GM21526 (cell line): ENCODE results near the gene STK32B.

Experiments used
- ATAC-seq: cut with Tn5 transposase; IDR thresholded peaks from one replicate; pipeline ENCODE4 v1.9.1; 2021; ENCODE audit warnings: moderate library complexity; ENCODE audit not compliant: unreplicated experiment, low FRiP score

The STK32B gene

DNA sequence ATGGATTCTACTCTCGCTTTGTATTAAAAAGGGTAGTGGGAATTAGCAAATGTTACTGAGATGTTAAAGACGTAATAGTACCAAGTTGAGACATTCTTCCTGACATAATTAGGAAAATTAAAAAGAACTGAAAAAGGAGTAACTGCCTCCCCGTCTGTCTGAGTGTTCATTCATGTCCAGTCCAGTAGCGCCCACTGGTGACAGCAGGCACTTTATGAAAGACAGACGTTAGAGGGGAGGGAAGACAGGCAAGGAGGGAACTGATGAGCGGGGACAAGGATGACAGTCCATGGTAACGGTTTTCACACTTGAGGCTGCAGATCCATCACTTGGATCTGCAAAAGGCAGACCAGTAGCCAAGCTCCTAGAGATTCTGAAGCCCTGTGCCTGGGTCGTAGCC, 326.7 kb downstream of the STK32B start:
- no peak for ATAC-seq

DNA sequence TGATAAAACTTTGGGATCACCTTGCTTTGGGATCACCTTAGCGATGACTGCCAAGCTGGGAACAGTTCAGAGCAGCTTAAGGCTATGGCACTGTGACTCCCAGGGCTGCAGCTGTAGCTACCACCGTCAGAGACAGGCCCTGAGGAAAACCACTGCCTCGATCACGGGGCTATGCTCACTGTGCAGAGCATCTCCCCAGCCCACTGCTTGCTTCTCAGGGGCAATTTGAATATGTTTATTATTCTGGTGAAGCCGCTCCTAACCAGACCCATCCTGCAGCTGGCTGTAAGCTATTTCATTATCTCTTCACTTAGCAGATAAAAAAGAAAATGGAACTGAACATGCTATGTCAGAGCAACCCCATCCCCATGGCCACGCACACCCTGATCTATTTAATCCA, 328.6 kb downstream of the STK32B start:
- ATAC-seq, result no peak

DNA sequence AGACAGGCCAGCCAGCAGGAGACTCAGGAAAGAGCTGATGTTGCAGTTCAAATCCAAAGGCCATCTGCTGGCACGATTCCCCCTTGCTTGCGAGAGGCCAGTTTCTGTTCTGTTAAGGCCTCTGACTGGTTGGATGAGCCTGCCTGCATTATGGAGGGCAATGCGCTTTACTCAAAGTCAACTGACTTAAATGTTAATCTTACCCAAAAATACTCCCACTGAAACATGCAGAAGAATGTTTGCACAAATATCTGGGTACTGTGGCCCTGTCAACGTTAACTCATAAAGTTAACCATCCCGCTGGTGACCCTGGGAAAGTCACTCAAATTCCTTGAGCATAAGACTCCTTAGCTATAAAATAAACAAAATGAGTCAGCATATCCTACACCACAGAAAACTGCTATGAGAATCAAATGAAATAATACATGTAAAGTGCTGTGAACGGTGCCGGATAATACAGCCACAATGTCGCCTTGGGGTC, 330.7 kb downstream of the STK32B start:
- ATAC-seq, result no peak

DNA sequence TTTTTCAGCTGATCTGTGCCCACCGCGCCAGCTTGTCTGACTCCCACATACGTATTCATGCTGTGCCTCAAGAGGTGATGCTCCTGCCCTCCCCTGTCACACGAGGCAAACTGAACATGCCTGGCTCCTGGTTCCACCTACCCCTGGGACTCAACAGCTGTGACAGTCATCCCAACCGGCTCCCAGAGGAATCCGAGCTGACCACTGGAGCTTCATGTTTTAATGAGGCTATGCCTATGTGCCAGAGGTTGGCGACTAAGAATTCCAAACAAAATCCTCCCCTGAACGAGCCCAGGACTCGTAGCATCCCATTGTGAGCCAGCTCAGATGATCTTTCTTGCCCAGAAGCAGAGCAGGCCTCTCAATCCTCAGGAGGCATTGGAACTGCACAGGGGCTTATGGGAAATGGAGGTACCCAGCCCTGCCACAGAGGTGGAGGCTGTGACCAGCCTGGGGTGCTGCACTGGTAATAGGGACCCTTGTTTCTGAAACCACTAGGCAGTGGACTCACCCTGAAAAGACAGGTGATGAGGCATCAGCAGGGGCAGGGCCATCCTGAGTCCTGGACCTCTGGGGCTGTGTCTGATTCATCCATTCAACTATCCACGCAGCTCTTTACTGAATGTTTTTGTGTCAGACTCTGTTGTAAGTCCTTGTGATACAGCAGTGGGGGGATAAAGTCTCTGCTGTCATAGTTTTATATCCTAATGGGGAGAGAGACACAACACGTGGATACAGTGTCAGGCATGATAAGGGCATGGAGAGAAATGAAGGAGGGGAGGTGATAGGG, 332.1 kb downstream of the STK32B start:
- no peak for ATAC-seq

DNA sequence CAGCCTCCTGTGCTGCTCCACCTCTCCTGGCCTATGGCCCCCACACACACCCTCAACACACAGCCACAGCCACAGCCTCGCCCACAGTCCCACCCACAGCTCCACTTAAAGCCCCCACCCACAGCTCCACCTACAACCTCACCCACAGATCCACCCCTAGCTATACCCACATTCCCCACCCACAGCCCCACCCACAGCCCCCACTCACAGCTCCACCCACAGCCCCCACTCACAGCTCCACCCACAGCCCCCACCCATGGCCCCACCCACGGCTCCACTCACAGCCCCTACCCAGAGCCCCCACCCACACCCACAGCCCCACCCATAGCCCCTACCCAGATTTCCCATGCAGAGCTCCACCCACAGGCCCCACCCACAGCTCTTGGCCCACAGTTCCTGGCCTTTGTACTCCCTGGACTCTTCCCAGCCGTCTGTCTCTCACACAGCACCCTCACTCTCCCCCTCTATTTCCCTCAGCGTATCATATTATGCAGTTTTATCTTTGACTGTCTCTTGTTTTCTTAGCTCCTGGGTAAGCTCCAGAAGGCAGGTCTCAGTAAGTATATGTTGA, 334.5 kb downstream of the STK32B start:
- ATAC-seq, result no peak

DNA sequence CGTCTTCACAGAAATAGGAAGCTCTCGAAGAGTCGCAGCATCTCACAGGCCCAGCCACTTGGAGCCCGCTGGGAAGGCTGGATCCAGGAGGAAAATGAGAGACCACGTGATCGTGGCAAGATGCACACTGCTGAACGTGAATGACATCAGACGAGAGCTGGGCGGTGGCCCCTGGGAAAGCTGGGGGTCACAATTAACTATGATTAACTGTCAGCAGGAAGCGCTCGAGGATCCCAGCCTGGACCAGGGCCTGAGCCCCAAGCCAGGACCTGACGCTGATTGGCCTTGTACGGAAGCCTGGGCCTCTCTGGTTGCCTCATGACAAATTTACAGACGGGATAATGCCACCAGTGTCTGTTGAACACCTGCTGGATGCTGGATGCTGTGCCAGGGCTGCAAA, 335.6 kb downstream of the STK32B start:
- ATAC-seq, result no peak

DNA sequence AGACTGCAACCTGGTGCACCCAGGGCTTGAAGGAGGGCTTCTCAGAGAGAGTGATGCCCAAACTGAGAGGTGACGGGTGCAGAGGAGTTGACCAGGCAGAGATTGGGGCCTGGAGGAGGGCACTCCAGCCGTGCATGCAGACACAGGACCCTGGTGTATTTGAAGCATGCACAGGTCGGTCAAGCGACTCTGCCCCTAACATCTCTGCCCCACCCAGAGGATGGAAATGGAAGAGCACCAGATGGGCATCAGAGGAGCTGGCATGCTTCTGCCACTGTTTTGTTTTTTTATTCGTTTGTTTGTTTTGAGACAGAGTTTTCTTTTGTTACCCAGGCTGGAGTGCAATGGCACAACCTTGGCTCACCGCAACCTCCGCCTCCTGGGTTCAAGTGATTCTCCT, 336.2 kb downstream of the STK32B start:
- no peak for ATAC-seq

DNA sequence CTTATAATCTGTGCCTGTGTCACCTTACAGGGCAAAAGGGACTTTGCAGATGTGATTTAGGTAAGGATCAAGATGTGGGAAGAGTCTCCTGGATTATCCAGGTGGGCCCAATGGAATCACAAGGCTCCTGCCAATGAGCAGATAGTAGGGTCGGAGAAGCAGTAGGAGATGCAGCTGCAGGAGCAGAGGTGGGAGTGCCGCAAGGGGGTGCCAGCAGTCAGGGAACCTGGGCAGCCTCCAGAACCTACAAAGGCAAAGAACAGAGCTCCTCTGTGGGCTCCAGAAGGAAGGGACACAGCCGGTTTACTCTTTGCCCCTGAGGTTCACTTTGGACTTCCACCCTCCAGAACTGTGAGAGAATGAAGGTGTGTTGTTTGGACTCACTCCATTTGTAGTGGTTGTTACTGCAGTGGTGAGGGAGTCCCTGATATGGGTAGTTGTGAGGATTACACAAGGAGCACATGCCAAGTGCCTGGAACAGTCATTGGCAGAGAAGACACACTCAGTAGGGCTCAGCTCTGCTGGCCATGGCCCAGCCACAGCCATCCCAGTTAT, 338.6 kb downstream of the STK32B start:
- ATAC-seq, result no peak

DNA sequence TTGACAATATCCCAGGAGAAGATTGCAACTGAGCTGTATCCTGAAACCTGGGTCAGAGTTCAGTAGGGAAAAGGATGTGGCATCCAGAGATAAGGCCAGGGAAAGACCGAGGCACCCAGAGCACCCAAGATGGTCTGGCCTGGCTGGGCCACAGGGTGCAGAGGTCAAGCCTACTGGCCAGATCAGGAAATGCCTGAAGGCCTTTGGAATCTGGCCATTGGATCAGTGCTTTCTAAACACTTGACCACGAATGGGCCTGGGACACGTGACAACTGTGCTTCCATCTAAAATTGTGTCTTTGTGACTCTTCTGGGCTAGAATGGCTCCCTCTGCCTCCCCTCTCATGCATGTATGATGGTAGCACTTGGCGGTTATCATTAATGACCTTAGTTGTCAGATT, 340.2 kb downstream of the STK32B start:
- ATAC-seq, result no peak

DNA sequence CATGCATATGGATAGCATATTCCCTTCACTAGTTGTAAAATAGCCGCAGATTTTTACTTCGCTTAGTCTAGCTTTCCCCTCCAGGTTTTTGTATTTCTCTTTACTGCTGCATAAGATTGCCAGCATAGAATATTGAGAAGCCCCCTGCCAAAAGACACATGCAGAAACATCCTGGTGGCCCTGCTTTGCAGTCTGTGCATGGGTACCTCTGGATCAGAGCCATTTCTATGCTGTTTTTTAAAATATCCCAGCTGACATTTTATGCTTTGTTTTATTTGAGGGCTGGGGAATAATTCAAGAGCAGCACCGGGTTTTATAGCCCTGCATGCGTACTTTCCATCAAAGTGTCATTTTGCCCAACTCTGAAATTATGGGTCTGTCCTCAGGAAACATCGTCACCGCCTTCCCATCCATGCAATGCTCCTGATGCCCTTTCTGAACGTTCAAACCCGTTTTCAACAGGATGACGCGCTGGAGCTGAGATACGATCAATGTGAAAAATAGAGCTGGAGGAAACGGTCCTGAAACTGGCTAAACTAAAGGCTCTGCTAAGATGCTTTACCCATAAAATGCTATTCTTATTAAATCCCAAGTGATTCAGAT, 342.7 kb downstream of the STK32B start:
- no peak for ATAC-seq

DNA sequence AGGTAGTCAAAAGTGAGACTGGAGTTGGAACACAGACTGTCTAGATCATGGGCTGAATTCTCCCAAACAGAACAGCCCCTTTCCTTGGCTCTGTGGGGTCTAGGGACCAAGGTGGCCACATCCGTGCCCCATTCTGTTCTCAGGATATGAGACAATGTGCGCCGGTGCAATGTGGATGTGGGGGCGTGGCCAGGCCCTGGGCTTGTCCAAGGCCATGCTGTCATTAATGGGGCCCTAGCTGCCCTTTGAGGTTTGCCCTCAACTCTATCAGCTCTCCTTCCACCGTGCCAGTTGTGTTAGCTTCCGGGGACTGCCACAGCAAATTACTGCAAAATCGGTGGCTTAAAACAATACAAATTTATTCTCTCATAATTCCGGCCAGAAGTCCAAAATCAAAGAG, 344.5 kb downstream of the STK32B start:
- ATAC-seq, result no peak

DNA sequence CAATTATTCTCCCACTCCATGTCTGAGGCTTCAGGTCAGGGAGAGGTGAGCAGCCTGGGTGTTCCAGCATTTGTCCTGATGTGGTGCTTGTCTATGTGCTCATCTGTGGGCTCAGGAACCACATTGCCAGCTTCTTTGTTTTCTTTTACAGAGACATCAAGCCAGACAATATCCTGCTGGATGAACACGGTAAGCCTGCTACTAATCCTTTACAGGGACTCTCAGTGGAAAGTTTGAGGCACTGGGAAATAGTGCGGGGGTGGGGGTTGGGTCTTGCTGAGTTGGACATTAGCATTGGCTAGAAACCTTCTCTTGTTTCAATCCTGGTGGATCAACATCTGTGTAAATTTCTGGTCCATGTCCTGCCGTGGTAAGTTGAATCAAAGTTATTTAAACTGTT, 346.8 kb downstream of the STK32B start:
- no peak for ATAC-seq

DNA sequence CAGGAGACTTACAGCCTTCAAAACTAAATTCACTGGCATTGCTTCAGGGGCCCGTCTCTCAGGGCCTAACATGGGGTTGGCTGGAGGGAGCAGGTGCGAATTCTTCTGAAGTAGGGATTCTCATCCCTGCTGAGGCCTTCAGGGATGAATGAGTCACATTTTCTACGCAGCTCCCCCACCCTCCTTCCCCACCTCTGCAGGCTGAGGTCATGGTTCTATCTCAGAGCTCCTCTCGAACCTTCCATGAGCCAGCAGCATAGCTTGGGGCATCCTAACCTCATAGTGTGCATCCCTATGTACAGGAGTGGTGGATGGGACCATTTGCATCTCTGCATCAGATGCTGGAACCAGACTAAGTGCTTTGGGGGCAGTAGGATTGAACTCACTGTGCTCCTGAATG, 347.8 kb downstream of the STK32B start:
- no peak for ATAC-seq

DNA sequence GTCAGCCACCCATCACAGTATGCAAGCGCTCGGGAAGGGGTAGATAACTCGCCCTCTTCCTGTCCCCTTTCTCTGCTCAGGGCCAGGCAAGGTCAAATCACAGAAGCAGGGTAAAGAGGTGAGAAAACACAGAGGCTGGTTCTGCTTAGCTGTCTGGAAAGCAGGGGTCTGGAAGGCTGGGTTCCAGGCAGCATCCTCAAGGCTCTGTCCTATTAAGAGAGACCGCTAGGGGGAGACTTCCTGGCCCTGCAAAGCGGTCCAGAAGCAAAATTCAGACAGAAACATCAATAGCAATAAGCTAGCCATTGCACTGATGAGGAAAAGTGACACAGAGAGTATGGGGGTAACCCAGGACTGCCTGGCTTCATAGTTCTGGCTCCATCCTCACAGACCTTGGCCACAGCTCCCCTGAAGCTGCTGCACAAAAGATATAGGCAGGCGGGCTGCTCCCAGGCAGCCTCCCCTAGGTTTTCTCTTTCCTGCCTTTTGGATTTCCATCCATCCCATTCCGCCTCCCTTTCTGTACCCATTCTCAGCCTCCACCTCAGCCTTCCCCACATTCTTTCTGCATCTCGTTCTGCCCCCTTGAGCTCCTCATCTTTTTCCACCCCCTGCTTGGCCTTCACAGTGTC, 348.6 kb downstream of the STK32B start:
- ATAC-seq, result no peak

DNA sequence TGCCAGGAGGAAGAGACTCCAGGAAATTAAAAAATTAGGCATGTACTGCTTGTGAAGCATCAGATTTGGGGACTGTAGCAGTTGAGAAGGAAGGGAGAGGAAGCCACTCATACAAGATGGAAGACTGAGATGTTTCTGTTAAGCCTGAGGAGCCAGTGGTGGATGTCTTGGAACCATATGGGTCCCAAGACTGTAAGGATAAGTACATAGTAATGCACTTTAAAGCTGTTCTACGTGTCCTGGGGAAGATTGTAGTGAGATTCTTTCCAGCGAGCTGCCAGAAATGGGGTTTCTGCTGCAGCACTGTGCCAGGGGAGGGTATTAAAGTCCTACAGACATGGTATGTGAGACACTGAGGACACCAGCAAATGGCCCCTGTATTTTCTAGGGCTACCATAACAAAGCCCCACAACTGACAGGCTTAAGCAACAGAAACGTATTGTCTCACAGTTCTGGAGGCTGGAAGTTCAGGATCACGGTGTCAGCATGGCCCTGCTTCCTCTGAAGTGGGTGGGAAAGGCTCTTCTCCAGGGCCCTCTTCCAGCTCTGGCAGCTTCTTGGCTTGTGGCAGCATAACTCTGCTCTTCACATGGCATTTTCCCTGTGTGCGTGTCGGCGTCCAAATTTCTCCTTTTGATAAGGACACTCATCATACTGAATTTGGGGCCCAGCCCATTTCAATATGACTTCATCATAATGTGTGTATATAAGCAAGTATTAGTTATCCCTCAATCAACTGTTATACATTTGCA, 352.6 kb downstream of the STK32B start:
- no peak for ATAC-seq

DNA sequence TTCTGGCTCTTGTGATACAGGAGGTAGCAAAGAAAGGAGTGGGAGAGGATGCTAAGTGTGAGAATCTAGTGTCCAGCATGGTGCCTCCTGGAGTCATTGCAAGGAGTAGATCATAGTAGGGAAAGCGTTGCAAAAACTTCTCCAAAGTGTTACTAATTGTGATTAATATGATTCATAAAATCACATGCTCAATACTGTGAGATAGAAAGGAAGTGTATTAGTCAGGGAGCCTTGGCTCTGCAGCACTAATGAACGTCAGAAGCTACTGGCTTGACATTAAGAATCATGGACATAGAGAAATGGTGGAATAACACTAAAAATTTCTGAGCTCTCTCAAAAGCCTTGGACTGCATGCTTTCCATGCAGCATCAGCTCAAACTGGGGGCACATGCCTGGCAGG, 358.0 kb downstream of the STK32B start:
- ATAC-seq, result no peak

DNA sequence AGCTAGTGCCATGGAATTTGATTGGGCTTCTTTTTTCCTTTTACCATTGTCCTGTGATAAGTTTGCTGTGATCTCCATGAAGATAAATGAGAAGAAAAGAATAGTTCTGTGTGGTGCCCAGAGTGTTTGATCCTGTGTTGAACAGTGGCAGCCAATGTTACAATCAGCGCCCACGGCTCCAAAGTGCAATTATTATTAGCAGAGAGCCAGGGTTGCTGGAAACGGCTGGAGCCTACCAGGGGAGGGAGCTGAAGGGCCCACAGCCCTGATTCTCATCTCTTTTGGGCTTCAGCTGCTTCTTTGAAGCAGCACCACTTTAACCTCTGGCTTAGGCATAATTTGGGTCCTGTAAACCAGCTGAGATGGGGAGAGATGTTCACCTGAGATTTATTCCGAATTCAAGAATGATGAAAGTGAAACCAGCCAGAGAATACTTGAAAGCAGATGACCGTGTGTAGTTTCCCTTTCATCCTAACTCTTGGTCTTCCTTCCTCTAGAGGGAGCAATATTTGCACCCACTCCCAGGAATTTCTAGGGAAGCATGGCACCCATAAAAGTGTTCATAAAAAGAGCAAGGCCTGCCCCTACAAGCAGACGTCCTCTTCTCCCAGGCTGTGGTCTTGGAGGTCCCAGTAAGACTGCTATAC, 358.8 kb downstream of the STK32B start:
- no peak for ATAC-seq

DNA sequence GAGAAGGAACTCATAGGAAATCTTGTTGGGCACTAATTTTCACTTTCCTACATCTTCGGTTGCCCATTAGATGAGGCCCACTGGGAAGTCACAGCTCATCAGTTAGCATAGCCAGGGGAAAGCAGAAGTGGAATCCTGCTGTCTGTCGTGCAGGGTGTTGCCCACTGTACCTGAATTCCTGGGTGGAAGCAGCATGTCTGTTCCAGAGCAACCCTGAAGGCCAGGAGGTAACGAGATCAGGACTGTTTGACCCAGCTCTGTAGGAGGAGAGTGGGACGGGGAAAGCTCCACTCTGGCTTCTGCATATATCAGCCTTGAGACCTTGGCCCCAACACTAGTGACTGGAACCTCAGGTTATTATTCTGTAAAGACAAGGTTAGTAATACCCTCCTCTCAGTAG, 361.0 kb downstream of the STK32B start:
- ATAC-seq, result no peak

DNA sequence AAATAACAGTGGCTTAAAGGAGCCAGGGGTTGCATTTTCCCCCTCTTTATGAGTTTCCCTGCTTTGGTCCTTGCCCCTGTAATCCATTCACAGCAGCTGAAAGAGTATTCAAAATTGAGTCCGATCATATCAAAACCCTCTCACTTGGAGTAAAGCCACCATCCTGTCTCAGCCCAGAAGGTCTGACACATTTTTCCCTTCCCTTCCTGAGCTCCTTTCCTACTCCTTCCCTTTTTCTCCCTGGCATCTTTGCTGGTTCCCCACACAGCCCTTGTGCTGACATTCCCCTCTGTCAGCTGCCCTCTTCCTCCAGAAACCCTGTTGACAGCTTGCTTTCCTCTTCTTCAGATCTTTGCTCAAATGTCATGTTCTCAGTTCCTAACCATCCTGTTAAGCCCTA, 361.5 kb downstream of the STK32B start:
- no peak for ATAC-seq

DNA sequence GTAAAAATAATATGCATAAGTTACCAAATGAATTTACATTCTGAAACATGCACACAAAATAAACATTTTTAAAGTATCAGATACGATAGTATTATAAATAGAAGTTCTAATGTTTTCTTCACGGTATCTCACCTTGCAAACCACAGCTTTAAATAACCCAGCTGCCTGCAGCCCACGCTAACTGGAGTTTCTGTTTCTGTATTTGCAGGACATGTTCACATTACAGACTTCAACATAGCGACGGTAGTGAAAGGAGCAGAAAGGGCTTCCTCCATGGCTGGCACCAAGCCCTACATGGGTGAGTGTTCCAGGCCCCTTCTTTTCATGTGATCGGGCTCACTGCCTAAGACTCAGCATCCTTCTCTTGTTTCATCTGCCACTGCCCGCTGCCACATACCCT, 365.4 kb downstream of the STK32B start:
- ATAC-seq, result no peak
